Measurements from ENCODE around the gene LGALS1.

DNA sequence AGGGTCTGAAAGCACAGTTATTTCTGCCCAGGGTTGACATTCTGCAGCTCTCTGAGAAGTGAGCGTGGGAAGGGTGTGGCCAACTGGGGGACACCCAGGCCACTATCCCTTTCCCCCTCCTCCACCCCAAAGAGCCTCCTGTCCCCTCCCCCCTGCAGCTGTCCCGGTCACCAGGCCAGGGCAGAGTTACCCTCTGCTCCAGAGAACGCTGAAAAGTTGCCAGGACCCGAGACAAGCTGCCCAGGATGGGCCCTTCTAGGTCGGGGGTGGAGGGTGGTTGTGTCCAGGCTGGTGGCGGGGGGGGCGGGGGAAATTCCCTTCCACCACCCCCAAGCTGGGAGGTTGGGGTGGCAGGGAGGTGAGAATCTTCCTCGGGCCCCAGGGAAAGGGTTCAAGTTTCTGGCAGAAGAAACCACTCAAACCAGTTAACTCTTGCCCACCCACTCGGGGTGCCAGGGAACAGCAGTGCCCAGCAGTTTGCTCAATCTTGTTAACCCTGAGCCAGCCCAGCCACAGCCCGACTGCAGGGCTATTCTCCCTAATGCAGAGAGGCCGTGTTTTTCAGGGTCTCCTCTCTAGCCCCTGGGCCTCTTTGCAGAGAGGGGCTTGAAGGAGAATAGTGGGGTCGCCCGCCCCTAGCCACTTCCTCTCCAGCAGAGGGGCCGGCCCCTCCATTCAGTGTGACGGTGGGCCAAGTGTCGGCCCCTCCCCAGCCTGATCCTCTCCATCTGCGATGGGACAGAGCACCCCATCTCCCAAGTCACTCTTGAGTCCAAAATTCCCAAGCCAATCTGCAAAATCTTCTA lies 697 bp downstream of the LGALS1 start:
- TF ChIP-seq POLR2AphosphoS5 (IDR thresholded peaks at IDR 0.05; ENCODE audit: low read depth, low read length) (peak; percentile 52; the same call in 1 of the 2 replicates), EZH2 (IDR thresholded peaks at IDR 0.05) (no peak), POLR2A (IDR thresholded peaks at IDR 0.05; ENCODE audit: borderline replicate concordance, extremely low read depth, insufficient read depth, insufficient read length) (no peak), ELF1 (IDR thresholded peaks at IDR 0.05; ENCODE audit: borderline replicate concordance, low read depth) (no peak), CEBPB (IDR thresholded peaks at IDR 0.05; ENCODE audit: low read depth) (no peak), TCF7L2 (IDR thresholded peaks at IDR 0.05; ENCODE audit: borderline replicate concordance, extremely low read depth, insufficient read depth, insufficient read length) (no peak), ZNF274 (IDR thresholded peaks at IDR 0.05; ENCODE audit: low read depth, low read length) (no peak), EZH2phosphoT487 (IDR thresholded peaks at IDR 0.05; ENCODE audit: borderline replicate concordance) (no peak)
- TF ChIP-seq, protein P1, sequence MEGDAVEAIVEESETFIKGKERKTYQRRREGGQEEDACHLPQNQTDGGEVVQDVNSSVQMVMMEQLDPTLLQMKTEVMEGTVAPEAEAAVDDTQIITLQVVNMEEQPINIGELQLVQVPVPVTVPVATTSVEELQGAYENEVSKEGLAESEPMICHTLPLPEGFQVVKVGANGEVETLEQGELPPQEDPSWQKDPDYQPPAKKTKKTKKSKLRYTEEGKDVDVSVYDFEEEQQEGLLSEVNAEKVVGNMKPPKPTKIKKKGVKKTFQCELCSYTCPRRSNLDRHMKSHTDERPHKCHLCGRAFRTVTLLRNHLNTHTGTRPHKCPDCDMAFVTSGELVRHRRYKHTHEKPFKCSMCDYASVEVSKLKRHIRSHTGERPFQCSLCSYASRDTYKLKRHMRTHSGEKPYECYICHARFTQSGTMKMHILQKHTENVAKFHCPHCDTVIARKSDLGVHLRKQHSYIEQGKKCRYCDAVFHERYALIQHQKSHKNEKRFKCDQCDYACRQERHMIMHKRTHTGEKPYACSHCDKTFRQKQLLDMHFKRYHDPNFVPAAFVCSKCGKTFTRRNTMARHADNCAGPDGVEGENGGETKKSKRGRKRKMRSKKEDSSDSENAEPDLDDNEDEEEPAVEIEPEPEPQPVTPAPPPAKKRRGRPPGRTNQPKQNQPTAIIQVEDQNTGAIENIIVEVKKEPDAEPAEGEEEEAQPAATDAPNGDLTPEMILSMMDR (IDR thresholded peaks at IDR 0.05 in 2 of 3, conservative IDR thresholded peaks at IDR 0.05 in 1 of 3; ENCODE audit: borderline replicate concordance in 1 of 3, insufficient read depth in 1 of 3, low read depth in 2 of 3, low read length in 2 of 3) = no peak
- TF ChIP-seq, protein P2, sequence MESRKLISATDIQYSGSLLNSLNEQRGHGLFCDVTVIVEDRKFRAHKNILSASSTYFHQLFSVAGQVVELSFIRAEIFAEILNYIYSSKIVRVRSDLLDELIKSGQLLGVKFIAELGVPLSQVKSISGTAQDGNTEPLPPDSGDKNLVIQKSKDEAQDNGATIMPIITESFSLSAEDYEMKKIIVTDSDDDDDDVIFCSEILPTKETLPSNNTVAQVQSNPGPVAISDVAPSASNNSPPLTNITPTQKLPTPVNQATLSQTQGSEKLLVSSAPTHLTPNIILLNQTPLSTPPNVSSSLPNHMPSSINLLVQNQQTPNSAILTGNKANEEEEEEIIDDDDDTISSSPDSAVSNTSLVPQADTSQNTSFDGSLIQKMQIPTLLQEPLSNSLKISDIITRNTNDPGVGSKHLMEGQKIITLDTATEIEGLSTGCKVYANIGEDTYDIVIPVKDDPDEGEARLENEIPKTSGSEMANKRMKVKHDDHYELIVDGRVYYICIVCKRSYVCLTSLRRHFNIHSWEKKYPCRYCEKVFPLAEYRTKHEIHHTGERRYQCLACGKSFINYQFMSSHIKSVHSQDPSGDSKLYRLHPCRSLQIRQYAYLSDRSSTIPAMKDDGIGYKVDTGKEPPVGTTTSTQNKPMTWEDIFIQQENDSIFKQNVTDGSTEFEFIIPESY (IDR thresholded peaks at IDR 0.05; ENCODE audit: extremely low read depth, insufficient replicate concordance, low read length) = no peak

Measured in HCT116 (cell line).